ENCODE measurements around the gene VAV2.

Gene VAV2

GRCh38 chr9:133837627-133838597 is 154.2 kb downstream of the VAV2 start:
- no peak for TF ChIP-seq CTCF (IDR thresholded peaks at IDR 0.05; ENCODE audit: extremely low read depth, insufficient read depth, missing control alignments)
- in situ Hi-C loops (cut with MboI; ENCODE audit: low pct_unique_long_range_greater_than_20kb, low sequenced_read_pairs, unreplicated experiment): no loop called here
- no peak for DNase-seq (ENCODE audit: low spot score)

DNA sequence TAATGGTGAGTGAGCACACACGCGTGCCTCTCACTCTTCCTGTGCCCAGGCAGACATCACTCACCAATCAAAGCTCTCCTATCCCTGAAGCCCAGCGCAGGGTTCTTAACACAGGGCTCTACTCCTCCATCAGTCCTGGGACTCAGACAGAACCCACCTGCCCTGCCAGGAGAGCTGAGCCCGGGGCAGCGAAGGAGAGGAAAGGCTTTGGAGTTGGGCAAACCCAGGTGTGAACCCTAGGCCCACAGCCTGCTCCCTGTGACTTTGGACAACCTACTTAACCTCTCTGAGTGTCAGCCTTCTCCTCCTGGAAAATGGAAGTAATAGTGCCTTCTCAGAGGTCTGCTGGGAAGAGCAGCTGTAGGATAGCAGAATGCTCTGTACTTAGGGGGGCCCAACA is 155.3 kb downstream of the VAV2 start:
- DNase-seq (ENCODE audit: low spot score): no peak
- no peak for TF ChIP-seq CTCF (IDR thresholded peaks at IDR 0.05; ENCODE audit: extremely low read depth, insufficient read depth, missing control alignments)
- in situ Hi-C loops (cut with MboI; ENCODE audit: low pct_unique_long_range_greater_than_20kb, low sequenced_read_pairs, unreplicated experiment): no loop called here

- DNase-seq (ENCODE audit: low spot score): no peak
- in situ Hi-C loops (cut with MboI; ENCODE audit: low pct_unique_long_range_greater_than_20kb, low sequenced_read_pairs, unreplicated experiment): no loop called here
- no peak for TF ChIP-seq CTCF (IDR thresholded peaks at IDR 0.05; ENCODE audit: extremely low read depth, insufficient read depth, missing control alignments)
Measured at GRCh38 chr9:133836001-133836758, 155.9 kb downstream of the VAV2 start.

- in situ Hi-C loops (cut with MboI; ENCODE audit: low pct_unique_long_range_greater_than_20kb, low sequenced_read_pairs, unreplicated experiment): no loop called here
- DNase-seq (ENCODE audit: low spot score): no peak
- no peak for TF ChIP-seq CTCF (IDR thresholded peaks at IDR 0.05; ENCODE audit: extremely low read depth, insufficient read depth, missing control alignments)
Measured at GRCh38 chr9:133835262-133835901, 156.7 kb downstream of the VAV2 start.

DNA sequence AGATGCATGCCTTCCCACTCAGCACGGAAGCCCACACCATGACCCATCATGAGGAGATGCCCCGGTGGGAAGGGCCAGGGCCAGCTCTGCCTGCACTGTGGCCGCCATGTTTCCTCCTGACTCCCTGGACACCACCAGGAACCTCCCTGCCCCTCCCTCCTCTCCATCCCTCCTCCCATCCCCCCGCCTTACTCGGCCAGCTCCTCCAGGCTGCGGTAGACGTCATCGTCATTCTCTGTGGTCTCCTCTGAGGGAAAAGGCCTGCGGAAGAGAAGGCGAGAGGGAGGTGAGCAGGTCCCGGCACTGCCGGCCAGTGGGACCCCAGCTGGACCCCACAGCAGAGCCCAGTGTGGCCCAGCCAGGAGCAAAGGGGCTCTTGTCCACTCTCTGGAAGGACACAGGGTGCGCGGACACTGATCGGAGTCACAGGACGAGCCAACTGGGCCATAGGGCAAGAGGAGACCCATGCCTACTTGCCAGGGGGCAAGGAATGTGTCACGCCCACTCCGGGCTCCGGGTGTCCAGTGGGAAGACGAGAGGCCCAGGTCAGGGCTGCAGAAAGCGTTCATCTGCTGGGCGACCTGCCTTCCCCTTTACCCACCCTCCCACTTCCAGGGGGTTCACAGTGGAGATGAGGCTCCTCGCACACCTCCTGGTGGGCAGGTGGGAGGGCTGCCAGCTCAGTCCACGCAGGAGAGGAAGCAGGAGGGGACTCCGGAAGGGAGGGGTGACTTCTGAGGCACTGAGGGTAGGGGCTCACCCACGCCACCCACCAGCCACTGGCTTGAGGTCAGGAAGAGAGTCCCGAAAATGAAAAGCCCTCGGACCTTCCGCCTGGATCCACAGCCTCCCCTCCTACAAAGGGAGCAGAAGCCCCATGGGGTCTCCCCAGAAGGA is 157.8 kb downstream of the VAV2 start:
- TF ChIP-seq CTCF (IDR thresholded peaks at IDR 0.05; ENCODE audit: extremely low read depth, insufficient read depth, missing control alignments): no peak
- in situ Hi-C loops (cut with MboI; ENCODE audit: low pct_unique_long_range_greater_than_20kb, low sequenced_read_pairs, unreplicated experiment): no loop called here
- DNase-seq (ENCODE audit: low spot score): no peak

Measured in GM13977 (cell line).